Hepatocyte (in vitro differentiated cells): ENCODE results near the gene FGF4.

Experiments
- EZH2phosphoT487 ChIP-seq: fragments of 200-600 bp; sonication (generic); IDR thresholded peaks from one replicate; pipeline ENCODE4 v1.6.1; 2018; ENCODE audit warnings: antibody characterized with exemption, mild to moderate bottlenecking, low read depth, moderate library complexity; ENCODE audit not compliant: unreplicated experiment, severe bottlenecking
- TF ChIP-seq, protein P1 (sequence below): fragments of 200-600 bp; sonication (generic); IDR thresholded peaks from 2 replicates; pipeline ENCODE4 v1.5.1; 2016; ENCODE audit warnings: antibody characterized with exemption, mild to moderate bottlenecking; ENCODE audit not compliant: poor library complexity

DNA sequence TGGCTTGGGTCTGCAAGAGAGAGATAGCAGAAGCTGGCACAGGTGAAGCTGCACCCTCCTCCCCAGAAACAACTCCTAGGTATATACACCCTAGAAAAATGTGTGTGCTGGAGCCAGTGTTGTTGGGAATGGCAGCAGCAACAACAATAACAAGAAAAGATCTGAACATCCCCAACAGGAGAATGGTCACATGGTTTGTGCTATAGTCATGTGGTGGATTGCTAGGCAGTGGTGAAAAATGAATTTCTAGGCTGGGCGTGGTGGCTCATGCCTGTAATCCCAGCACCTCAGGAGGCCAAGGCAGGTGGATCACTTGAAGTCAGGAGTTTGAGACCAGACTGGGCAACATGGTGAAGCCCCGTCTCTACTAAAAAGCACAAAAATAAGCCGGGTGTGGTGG lies 40.3 kb downstream of the FGF4 start:
- TF ChIP-seq, protein P1, sequence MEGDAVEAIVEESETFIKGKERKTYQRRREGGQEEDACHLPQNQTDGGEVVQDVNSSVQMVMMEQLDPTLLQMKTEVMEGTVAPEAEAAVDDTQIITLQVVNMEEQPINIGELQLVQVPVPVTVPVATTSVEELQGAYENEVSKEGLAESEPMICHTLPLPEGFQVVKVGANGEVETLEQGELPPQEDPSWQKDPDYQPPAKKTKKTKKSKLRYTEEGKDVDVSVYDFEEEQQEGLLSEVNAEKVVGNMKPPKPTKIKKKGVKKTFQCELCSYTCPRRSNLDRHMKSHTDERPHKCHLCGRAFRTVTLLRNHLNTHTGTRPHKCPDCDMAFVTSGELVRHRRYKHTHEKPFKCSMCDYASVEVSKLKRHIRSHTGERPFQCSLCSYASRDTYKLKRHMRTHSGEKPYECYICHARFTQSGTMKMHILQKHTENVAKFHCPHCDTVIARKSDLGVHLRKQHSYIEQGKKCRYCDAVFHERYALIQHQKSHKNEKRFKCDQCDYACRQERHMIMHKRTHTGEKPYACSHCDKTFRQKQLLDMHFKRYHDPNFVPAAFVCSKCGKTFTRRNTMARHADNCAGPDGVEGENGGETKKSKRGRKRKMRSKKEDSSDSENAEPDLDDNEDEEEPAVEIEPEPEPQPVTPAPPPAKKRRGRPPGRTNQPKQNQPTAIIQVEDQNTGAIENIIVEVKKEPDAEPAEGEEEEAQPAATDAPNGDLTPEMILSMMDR = no peak
- no peak for TF ChIP-seq EZH2phosphoT487
